ENCODE measurements around the gene SNAPC1.
A peak's percentile ranks its signal among the peaks of the same experiment; 100 is the strongest.

The SNAPC1 gene

DNA sequence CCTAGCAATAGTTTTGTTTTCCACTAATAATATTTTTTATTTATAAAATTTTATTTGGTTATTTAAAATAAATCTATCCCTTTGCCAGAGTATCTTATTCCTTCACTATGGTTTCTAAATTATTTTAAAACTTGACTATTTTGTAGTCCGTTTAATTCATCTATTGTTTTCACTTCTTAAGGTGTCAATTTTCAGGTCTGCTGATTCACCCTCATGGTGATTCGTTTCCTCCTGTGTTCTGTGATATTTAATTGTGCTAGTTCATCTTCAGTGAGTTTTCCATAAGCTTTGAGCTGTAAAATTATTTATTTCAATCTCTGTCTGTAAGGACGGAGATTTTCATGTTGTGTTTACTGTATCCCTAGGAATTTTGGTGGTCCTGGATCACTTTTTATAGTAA lies 70.6 kb downstream of the SNAPC1 start:
- no peaks in the 10 kb centered on the region for H3K27me3 ChIP-seq (ENCODE audit: insufficient read depth, low read length)
- H3K36me3 ChIP-seq (ENCODE audit: insufficient read depth, low read depth, low read length): no peaks in the 10 kb centered on the region
- peaks cover 13% of the 10 kb centered on the region; the same call in 1 of the 2 replicates for H3K4me1 ChIP-seq (ENCODE audit: insufficient read depth, low read length)
- H3K4me3 ChIP-seq (ENCODE audit: low read length): no peak overlapping the region
- H3K9me3 ChIP-seq (ENCODE audit: insufficient read depth, low read depth, low read length): no peaks in the 10 kb centered on the region
- no peak overlapping the region for H3K9ac ChIP-seq (ENCODE audit: low read depth, low read length)
- no peak overlapping the region for H3K27ac ChIP-seq (ENCODE audit: low read length)

DNA sequence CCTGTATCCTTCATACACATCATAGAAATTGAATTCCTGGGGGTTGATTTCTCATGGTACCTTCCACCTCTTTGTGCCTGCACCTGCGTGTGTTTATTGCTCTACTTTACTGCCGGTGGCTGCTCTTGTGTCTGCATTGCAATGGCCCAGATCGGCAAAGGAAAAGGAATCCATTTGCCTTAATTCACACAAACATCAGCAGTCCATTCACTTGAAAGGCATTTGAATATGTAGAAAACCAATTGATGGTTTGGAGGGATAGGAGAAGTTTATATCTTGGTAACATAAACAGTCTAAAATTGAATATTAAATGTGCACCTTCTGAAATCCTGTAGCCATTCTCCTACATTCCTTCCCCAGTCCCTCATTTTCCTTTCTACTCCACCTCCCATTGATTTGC lies 74.0 kb downstream of the SNAPC1 start:
- H3K9me3 ChIP-seq (ENCODE audit: insufficient read depth, low read depth, low read length): no peaks in the 10 kb centered on the region
- H3K9ac ChIP-seq (ENCODE audit: low read depth, low read length): peak overlapping the region; percentile 46; the same call in 1 of the 2 replicates
- peaks cover 13% of the 10 kb centered on the region; the same call in 1 of the 2 replicates for H3K4me1 ChIP-seq (ENCODE audit: insufficient read depth, low read length)
- no peaks in the 10 kb centered on the region for H3K36me3 ChIP-seq (ENCODE audit: insufficient read depth, low read depth, low read length)
- no peak overlapping the region for H3K27ac ChIP-seq (ENCODE audit: low read length)
- H3K4me3 ChIP-seq (ENCODE audit: low read length): no peak overlapping the region
- no peaks in the 10 kb centered on the region for H3K27me3 ChIP-seq (ENCODE audit: insufficient read depth, low read length)

DNA sequence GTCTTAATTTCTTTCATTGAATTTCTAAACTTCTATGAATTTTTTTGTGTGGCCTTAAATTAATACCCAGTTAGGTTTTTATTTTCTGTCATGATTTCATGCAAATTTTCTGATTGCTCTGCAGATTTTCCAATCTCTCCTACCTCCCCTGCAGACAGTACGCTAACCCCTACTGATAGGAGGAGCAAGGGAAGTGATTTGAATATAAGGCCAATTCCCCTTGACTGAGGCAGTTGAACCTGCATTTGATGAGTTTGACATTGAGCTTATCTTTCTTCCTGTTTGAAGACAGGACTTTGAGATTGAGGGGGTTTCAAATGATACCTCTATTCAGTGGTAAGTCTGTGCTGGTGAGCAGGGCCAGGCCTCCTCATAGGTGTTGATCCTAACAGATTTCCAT lies 74.6 kb downstream of the SNAPC1 start:
- Histone ChIP-seq H3K27ac (ENCODE audit: low read length) (no peak overlapping the region), H3K4me3 (ENCODE audit: low read length) (no peak overlapping the region), H3K36me3 (ENCODE audit: insufficient read depth, low read depth, low read length) (no peaks in the 10 kb centered on the region), H3K9ac (ENCODE audit: low read depth, low read length) (no peak overlapping the region), H3K27me3 (ENCODE audit: insufficient read depth, low read length) (no peaks in the 10 kb centered on the region), H3K4me1 (ENCODE audit: insufficient read depth, low read length) (peaks cover 13% of the 10 kb centered on the region; the same call in 1 of the 2 replicates), H3K9me3 (ENCODE audit: insufficient read depth, low read depth, low read length) (no peaks in the 10 kb centered on the region)

DNA sequence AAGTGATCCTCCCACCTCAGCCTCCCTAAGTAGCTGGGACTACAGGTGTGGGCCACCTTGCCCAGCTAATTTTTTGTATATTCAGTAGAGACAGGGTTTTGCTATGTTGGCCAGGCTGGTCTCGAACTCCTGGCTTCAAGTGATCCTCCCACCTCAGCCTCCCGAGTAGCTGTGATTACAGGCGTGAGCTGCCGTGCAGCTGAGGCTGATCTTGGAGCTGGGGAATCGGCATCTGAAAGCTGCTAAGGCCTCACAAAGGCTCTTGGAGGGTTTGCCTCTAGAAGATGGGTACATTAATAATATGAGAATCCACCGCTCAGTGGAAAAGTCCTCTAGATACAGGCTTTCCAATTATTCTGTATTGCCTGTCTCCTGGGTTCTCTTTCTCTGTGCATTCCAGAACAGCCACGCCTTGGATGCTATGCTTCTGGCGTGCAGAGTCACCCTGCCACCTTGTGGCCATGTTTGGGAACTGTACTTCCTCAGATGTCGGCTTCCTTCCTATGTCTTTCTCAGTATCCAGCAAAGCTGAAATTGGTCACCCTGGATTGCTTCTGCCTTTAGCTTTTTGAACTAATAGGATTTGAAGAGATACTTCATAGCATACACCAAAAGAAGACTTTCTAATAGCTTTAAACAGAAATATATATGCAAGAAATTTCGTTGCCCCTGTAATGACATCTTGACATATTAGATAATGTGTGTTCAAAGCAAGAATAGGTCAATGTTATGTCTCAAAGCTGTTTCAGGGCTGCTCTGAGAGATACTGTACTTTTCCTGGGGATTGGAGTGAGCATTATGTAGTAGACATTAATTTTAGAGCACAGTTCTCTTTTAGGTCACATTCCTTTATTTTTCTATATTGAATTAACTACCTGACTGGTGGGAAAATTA lies 75.4 kb downstream of the SNAPC1 start:
- Histone ChIP-seq H3K4me1 (ENCODE audit: insufficient read depth, low read length) (peaks cover 13% of the 10 kb centered on the region; the same call in 1 of the 2 replicates), H3K9ac (ENCODE audit: low read depth, low read length) (no peak overlapping the region), H3K27ac (ENCODE audit: low read length) (no peak overlapping the region), H3K36me3 (ENCODE audit: insufficient read depth, low read depth, low read length) (no peaks in the 10 kb centered on the region), H3K27me3 (ENCODE audit: insufficient read depth, low read length) (no peaks in the 10 kb centered on the region), H3K4me3 (ENCODE audit: low read length) (no peak overlapping the region), H3K9me3 (ENCODE audit: insufficient read depth, low read depth, low read length) (no peaks in the 10 kb centered on the region)

GRCh38 chr14:61838661-61839245 lies 76.5 kb downstream of the SNAPC1 start:
- H3K9ac ChIP-seq (ENCODE audit: low read depth, low read length): no peak overlapping the region
- no peak overlapping the region for H3K4me3 ChIP-seq (ENCODE audit: low read length)
- H3K4me1 ChIP-seq (ENCODE audit: insufficient read depth, low read length): peaks cover 13% of the 10 kb centered on the region; the same call in 1 of the 2 replicates
- no peaks in the 10 kb centered on the region for H3K36me3 ChIP-seq (ENCODE audit: insufficient read depth, low read depth, low read length)
- no peak overlapping the region for H3K27ac ChIP-seq (ENCODE audit: low read length)
- no peaks in the 10 kb centered on the region for H3K27me3 ChIP-seq (ENCODE audit: insufficient read depth, low read length)
- H3K9me3 ChIP-seq (ENCODE audit: insufficient read depth, low read depth, low read length): no peaks in the 10 kb centered on the region

GRCh38 chr14:61839507-61839906 lies 77.3 kb downstream of the SNAPC1 start:
- peaks cover 13% of the 10 kb centered on the region; the same call in 1 of the 2 replicates for H3K4me1 ChIP-seq (ENCODE audit: insufficient read depth, low read length)
- H3K27me3 ChIP-seq (ENCODE audit: insufficient read depth, low read length): no peaks in the 10 kb centered on the region
- H3K9ac ChIP-seq (ENCODE audit: low read depth, low read length): no peak overlapping the region
- no peaks in the 10 kb centered on the region for H3K36me3 ChIP-seq (ENCODE audit: insufficient read depth, low read depth, low read length)
- H3K9me3 ChIP-seq (ENCODE audit: insufficient read depth, low read depth, low read length): no peaks in the 10 kb centered on the region
- H3K4me3 ChIP-seq (ENCODE audit: low read length): no peak overlapping the region
- no peak overlapping the region for H3K27ac ChIP-seq (ENCODE audit: low read length)

DNA sequence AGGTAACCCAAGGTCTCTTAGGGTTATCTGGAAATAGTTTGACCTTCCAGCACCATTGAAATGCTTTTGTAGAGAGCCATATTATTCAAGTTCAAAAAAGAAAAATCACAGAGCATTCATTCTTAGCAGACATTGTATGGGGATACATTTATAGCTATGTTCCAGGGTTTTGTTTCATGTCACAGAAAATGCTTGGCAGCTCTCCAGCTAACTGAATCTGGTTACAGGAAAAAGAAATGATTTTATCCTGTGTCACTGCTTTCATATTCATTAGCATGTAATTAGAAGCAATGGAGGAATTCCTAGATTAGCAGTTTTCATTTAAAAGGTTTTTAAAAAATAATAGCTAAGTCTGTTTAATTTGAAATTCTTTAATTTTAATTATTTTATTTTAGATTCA lies 78.9 kb downstream of the SNAPC1 start:
- H3K4me1 ChIP-seq (ENCODE audit: insufficient read depth, low read length): peaks cover 6% of the 10 kb centered on the region; the same call in 1 of the 2 replicates
- H3K27me3 ChIP-seq (ENCODE audit: insufficient read depth, low read length): no peaks in the 10 kb centered on the region
- no peak overlapping the region for H3K27ac ChIP-seq (ENCODE audit: low read length)
- no peaks in the 10 kb centered on the region for H3K36me3 ChIP-seq (ENCODE audit: insufficient read depth, low read depth, low read length)
- no peaks in the 10 kb centered on the region for H3K9me3 ChIP-seq (ENCODE audit: insufficient read depth, low read depth, low read length)
- H3K4me3 ChIP-seq (ENCODE audit: low read length): no peak overlapping the region
- H3K9ac ChIP-seq (ENCODE audit: low read depth, low read length): no peak overlapping the region
